Osteoblast (primary cell): ENCODE measurements around the gene ELK4. TPM values are rescaled to one million over a fixed set of nuclear protein-coding genes. Genes with fewer than 3 reads are reported as not detected.

ENCODE experiments used
- DNase-seq: peaks from one replicate; pipeline ENCODE4 v3.0.0; 2011; ENCODE audit warnings: low spot score, mixed read lengths; ENCODE audit not compliant: insufficient read length; ENCODE audit errors: missing footprints
- H2AFZ ChIP-seq: 2 replicates; pipeline ENCODE4 v1.6.0; 2011; ENCODE audit warnings: mild to moderate bottlenecking, low read length
- H3K27ac ChIP-seq: 2 replicates; pipeline ENCODE4 v1.5.1; 2011; ENCODE audit warnings: mild to moderate bottlenecking, low read depth, low read length, moderate library complexity
- H3K27me3 ChIP-seq: 2 replicates; pipeline ENCODE4 v1.6.0; 2012; ENCODE audit warnings: mild to moderate bottlenecking, control low read depth, inconsistent platforms, low read length, moderate library complexity; ENCODE audit not compliant: insufficient read depth
- H3K36me3 ChIP-seq: 2 replicates; pipeline ENCODE4 v1.5.1; 2011; ENCODE audit warnings: mild to moderate bottlenecking, low read length, control low read depth, moderate library complexity; ENCODE audit not compliant: insufficient read depth
- H3K4me1 ChIP-seq: 2 replicates; pipeline ENCODE4 v1.5.1; 2011; ENCODE audit warnings: mild to moderate bottlenecking, low read length, control low read depth, moderate library complexity; ENCODE audit not compliant: insufficient read depth
- H3K4me2 ChIP-seq: 2 replicates; pipeline ENCODE4 v1.6.0; 2011; ENCODE audit warnings: mild to moderate bottlenecking, low read length; ENCODE audit not compliant: insufficient read depth
- H3K4me3 ChIP-seq: fragments of 200-600 bp; sonication (generic); 3 replicates; pipeline ENCODE4 v1.5.1; 2012; ENCODE audit warnings: mild to moderate bottlenecking, low read length, inconsistent platforms; ENCODE audit not compliant: insufficient read depth
- H3K79me2 ChIP-seq: 2 replicates; pipeline ENCODE4 v1.6.0; 2012; ENCODE audit warnings: mild to moderate bottlenecking, low read length, control low read depth, inconsistent platforms; ENCODE audit not compliant: insufficient read depth
- H3K9me3 ChIP-seq: 2 replicates; pipeline ENCODE4 v1.5.1; 2011; ENCODE audit warnings: low read depth, low read length, control low read depth
- H4K20me1 ChIP-seq: 2 replicates; pipeline ENCODE4 v1.6.0; 2012; ENCODE audit warnings: mild to moderate bottlenecking, low read length, control low read depth; ENCODE audit not compliant: insufficient read depth
- total RNA-seq: library from RNA; depleted of rRNA; stranded (reverse); fragments of >200 nt; gene quantifications from 2 replicates; pipeline ENCODE4 v1.2.3, GENCODE V29; 2012
- TF ChIP-seq, protein P1 (sequence below): IDR thresholded peaks from 2 replicates; pipeline ENCODE4 v1.5.1; 2011; ENCODE audit warnings: mild to moderate bottlenecking, low read depth, low read length, moderate library complexity; ENCODE audit errors: extremely low read depth

The ELK4 gene
- total RNA-seq, 1 donor: 27.1 TPM

DNA sequence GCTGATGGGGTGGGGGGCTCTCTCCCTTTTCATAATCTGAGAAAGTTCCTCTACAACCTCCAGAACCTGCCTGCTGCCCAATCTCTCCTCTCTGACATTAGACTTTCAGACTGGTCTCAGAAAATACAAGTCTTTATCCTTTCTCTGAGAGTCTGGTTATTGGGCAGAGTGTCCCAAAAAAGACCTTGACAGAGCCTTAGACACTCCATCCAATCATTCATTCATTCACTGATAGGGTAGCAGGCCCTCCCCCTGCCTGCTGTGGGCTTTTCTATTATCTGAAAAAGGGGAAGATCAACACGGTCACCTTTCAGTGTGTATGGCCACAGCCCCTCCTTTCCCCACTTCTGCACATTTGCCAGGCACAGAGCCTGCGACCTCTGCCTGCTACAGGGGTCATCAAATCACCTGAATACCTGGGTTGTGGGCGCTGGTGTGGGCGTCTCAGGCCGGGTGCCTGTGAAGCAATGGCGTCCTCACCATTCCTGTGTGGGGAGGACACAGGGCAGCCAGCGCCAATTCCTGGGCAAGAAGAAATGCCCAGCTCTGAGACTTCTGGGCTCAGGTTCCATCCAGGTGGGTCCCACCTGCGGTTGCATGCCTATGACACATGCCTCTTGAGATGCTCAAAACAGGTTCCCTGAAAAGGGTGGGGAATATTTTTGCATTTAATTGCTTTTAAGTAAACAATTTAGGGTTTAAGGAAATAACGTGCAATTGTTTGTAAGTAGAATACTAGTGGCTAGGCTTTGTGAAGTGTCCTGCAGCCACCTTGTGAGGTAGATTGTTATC lies 52.8 kb downstream of the ELK4 start:
- no peak overlapping the region for H3K4me2 ChIP-seq
- no peak overlapping the region for H3K27ac ChIP-seq
- H3K4me3 ChIP-seq: no peak overlapping the region
- TF ChIP-seq, protein P1, sequence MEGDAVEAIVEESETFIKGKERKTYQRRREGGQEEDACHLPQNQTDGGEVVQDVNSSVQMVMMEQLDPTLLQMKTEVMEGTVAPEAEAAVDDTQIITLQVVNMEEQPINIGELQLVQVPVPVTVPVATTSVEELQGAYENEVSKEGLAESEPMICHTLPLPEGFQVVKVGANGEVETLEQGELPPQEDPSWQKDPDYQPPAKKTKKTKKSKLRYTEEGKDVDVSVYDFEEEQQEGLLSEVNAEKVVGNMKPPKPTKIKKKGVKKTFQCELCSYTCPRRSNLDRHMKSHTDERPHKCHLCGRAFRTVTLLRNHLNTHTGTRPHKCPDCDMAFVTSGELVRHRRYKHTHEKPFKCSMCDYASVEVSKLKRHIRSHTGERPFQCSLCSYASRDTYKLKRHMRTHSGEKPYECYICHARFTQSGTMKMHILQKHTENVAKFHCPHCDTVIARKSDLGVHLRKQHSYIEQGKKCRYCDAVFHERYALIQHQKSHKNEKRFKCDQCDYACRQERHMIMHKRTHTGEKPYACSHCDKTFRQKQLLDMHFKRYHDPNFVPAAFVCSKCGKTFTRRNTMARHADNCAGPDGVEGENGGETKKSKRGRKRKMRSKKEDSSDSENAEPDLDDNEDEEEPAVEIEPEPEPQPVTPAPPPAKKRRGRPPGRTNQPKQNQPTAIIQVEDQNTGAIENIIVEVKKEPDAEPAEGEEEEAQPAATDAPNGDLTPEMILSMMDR: no peak
- H2AFZ ChIP-seq: no peak overlapping the region
- H4K20me1 ChIP-seq: no peaks in the 10 kb centered on the region
- no peaks in the 10 kb centered on the region for H3K79me2 ChIP-seq
- peak; percentile 41 for DNase-seq
- H3K9me3 ChIP-seq: no peaks in the 10 kb centered on the region
- no peaks in the 10 kb centered on the region for H3K4me1 ChIP-seq
- no peaks in the 10 kb centered on the region for H3K36me3 ChIP-seq
- peaks cover 80% of the 10 kb centered on the region for H3K27me3 ChIP-seq

DNA sequence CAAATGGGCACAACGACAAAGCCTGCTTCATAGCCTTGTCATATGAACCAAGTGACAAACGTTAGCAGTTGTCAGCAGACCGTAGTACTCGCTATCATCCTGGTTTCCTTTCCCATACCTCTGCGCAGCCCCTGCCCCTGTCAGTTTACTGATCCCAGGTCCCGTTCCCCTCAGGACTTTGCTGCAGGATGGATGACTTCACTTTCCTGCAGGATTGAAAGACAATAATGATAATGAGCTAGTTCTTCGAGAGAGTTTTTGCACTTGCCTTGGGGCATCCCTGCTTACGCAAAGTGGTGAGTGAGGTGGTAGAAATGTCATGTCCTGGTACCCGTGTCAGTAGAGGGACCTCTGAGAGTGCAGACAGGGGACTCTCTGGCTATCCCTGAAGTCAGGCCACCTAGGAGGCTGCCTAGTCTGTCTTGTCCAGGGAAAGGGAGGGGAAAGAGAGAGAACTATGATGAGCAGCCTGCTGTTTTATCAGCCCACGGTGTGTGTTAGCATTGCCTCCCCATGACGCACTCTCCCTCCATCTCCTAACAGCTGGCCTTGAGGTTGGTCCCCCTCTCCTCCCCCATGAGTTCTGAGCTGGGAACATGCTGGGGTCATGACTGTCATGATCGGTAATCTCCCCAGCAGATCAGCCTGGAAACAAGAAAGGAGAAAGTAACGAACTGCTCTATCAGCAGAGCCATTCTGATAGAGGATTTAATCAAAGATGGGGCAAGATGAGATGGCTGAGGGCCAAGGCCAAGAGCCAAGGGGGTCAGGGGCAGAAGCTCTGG lies 53.7 kb downstream of the ELK4 start:
- Histone ChIP-seq H4K20me1 (no peaks in the 10 kb centered on the region), H3K36me3 (no peaks in the 10 kb centered on the region), H2AFZ (no peak overlapping the region), H3K4me3 (no peak overlapping the region), H3K4me1 (no peaks in the 10 kb centered on the region), H3K27me3 (peaks cover 75% of the 10 kb centered on the region), H3K4me2 (no peak overlapping the region), H3K27ac (no peak overlapping the region), H3K79me2 (no peaks in the 10 kb centered on the region), H3K9me3 (no peaks in the 10 kb centered on the region)
- DNase-seq: peak; percentile 10
- TF ChIP-seq, protein P1: no peak

DNA sequence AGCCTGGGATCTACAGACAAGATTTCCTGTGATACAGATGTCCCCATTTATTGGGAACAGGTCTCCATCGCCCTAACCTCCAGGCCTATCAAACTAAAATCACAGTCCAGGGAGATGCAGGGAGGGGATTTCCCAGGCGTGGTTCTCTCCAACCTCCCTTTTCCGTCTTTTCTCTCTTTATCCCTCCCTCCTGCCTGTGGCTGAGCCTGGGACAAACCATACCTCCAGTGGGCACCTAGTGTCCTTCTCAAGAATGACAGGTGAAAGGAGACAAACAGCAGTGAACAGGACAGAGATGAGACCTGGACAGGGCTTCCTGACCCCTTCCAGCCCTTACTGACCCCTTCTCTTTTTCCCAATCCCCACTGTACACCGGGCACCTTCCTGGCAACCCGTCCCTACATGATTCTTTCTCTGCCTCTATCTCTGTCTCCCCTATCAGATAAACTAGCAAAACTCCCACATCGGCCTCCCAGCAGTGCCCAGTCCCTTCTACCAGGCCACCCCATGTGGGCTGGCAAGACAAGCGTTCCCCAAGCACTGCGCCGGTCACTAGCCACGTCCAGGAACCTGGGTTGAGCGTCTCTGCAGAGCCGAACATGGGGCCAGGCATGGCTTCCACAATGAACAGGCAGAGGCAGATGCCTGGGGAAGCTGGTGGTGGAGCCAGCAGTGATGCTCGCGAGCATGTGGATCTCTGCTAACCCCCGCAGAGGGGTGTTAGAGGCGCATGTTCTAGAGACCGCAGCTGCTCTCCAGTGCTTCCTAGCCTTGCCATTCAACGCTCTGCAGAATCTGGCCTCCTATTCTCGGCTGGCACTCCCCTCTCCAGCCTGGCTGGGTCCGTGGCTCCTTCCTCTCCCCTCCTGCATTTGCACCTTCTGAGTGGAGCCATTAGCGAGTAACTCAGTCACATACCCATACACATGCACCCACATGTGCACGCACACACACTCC lies 54.7 kb downstream of the ELK4 start:
- no peaks in the 10 kb centered on the region for H3K36me3 ChIP-seq
- peak; percentile 31 for DNase-seq
- H3K27ac ChIP-seq: no peak overlapping the region
- no peak overlapping the region for H3K4me2 ChIP-seq
- no peak overlapping the region for H2AFZ ChIP-seq
- H3K4me1 ChIP-seq: no peaks in the 10 kb centered on the region
- no peaks in the 10 kb centered on the region for H3K9me3 ChIP-seq
- no peak overlapping the region for H3K4me3 ChIP-seq
- TF ChIP-seq, protein P1: no peak
- H3K27me3 ChIP-seq: peaks cover 74% of the 10 kb centered on the region
- H4K20me1 ChIP-seq: no peaks in the 10 kb centered on the region
- H3K79me2 ChIP-seq: no peaks in the 10 kb centered on the region
